ENCODE measurements around the gene TAC4.

Gene TAC4

GRCh38 chr17:49873466-49873865, 25.6 kb upstream of the TAC4 start:
- no peak overlapping the region for H3K27ac ChIP-seq (ENCODE audit: low read length)
- H3K27me3 ChIP-seq (ENCODE audit: control insufficient read depth in 1 of 2, insufficient read depth in 2 of 2, low read length in 2 of 2), result peaks cover 3 to 14% of the 10 kb centered on the region in 2 donors
- H3K9me3 ChIP-seq (ENCODE audit: control insufficient read depth in 2 of 2, low read length in 2 of 2), result no peaks in the 10 kb centered on the region

GRCh38 chr17:49872754-49873377, 25.0 kb upstream of the TAC4 start:
- no peaks in the 10 kb centered on the region for H3K4me1 ChIP-seq (ENCODE audit: control insufficient read depth, insufficient read depth, low read length)
- H3K27me3 ChIP-seq (ENCODE audit: control insufficient read depth in 1 of 2, insufficient read depth in 2 of 2, low read length in 2 of 2), result peaks cover 3 to 11% of the 10 kb centered on the region in 2 donors
- H3K9me3 ChIP-seq (ENCODE audit: control insufficient read depth in 2 of 2, low read length in 2 of 2), result no peaks in the 10 kb centered on the region
- H3K27ac ChIP-seq (ENCODE audit: low read length), result no peak overlapping the region
- no peak overlapping the region for H3K9ac ChIP-seq (ENCODE audit: low read length in 2 of 2)
- H3K36me3 ChIP-seq (ENCODE audit: control insufficient read depth in 2 of 2, insufficient read depth in 2 of 2, low read length in 2 of 2), result no peaks in the 10 kb centered on the region
- H3K4me3 ChIP-seq (ENCODE audit: low read length in 2 of 2), result no peak overlapping the region

More at GRCh38 chr17:49873466-49873865, 25.6 kb upstream of the TAC4 start:
- no peaks in the 10 kb centered on the region for H3K36me3 ChIP-seq (ENCODE audit: control insufficient read depth in 2 of 2, insufficient read depth in 2 of 2, low read length in 2 of 2)
- no peaks in the 10 kb centered on the region for H3K4me1 ChIP-seq (ENCODE audit: control insufficient read depth, insufficient read depth, low read length)
- H3K4me3 ChIP-seq (ENCODE audit: low read length in 2 of 2), result no peak overlapping the region
- no peak overlapping the region for H3K9ac ChIP-seq (ENCODE audit: low read length in 2 of 2)

GRCh38 chr17:49871211-49871610, 23.3 kb upstream of the TAC4 start:
- no peaks in the 10 kb centered on the region for H3K36me3 ChIP-seq (ENCODE audit: control insufficient read depth in 2 of 2, insufficient read depth in 2 of 2, low read length in 2 of 2)
- H3K4me1 ChIP-seq (ENCODE audit: control insufficient read depth, insufficient read depth, low read length), result no peaks in the 10 kb centered on the region
- no peaks in the 10 kb centered on the region for H3K9me3 ChIP-seq (ENCODE audit: control insufficient read depth in 2 of 2, low read length in 2 of 2)
- no peak overlapping the region for H3K9ac ChIP-seq (ENCODE audit: low read length in 2 of 2)
- peaks cover 3 to 11% of the 10 kb centered on the region in 2 donors for H3K27me3 ChIP-seq (ENCODE audit: control insufficient read depth in 1 of 2, insufficient read depth in 2 of 2, low read length in 2 of 2)
- H3K27ac ChIP-seq (ENCODE audit: low read length), result no peak overlapping the region
- no peak overlapping the region for H3K4me3 ChIP-seq (ENCODE audit: low read length in 2 of 2)

GRCh38 chr17:49870298-49870697, 22.4 kb upstream of the TAC4 start:
- no peaks in the 10 kb centered on the region for H3K4me1 ChIP-seq (ENCODE audit: control insufficient read depth, insufficient read depth, low read length)
- H3K4me3 ChIP-seq (ENCODE audit: low read length in 2 of 2), result no peak overlapping the region
- peaks cover 3 to 11% of the 10 kb centered on the region in 2 donors for H3K27me3 ChIP-seq (ENCODE audit: control insufficient read depth in 1 of 2, insufficient read depth in 2 of 2, low read length in 2 of 2)
- H3K36me3 ChIP-seq (ENCODE audit: control insufficient read depth in 2 of 2, insufficient read depth in 2 of 2, low read length in 2 of 2), result no peaks in the 10 kb centered on the region
- no peak overlapping the region for H3K9ac ChIP-seq (ENCODE audit: low read length in 2 of 2)
- H3K9me3 ChIP-seq (ENCODE audit: control insufficient read depth in 2 of 2, low read length in 2 of 2), result no peaks in the 10 kb centered on the region
- H3K27ac ChIP-seq (ENCODE audit: low read length), result no peak overlapping the region

- Histone ChIP-seq H3K4me1 (ENCODE audit: control insufficient read depth, insufficient read depth, low read length) (no peaks in the 10 kb centered on the region), H3K27me3 (ENCODE audit: control insufficient read depth in 1 of 2, insufficient read depth in 2 of 2, low read length in 2 of 2) (peaks cover 3 to 11% of the 10 kb centered on the region in 2 donors), H3K4me3 (ENCODE audit: low read length in 2 of 2) (no peak overlapping the region), H3K9me3 (ENCODE audit: control insufficient read depth in 2 of 2, low read length in 2 of 2) (no peaks in the 10 kb centered on the region), H3K9ac (ENCODE audit: low read length in 2 of 2) (no peak overlapping the region), H3K36me3 (ENCODE audit: control insufficient read depth in 2 of 2, insufficient read depth in 2 of 2, low read length in 2 of 2) (no peaks in the 10 kb centered on the region), H3K27ac (ENCODE audit: low read length) (no peak overlapping the region)
Measured at GRCh38 chr17:49869038-49869374, 21.1 kb upstream of the TAC4 start.

GRCh38 chr17:49866882-49867413, 19.1 kb upstream of the TAC4 start:
- Histone ChIP-seq H3K27ac (ENCODE audit: low read length) (no peak overlapping the region), H3K4me1 (ENCODE audit: control insufficient read depth, insufficient read depth, low read length) (no peaks in the 10 kb centered on the region), H3K4me3 (ENCODE audit: low read length in 2 of 2) (no peak overlapping the region), H3K9me3 (ENCODE audit: control insufficient read depth in 2 of 2, low read length in 2 of 2) (no peaks in the 10 kb centered on the region), H3K36me3 (ENCODE audit: control insufficient read depth in 2 of 2, insufficient read depth in 2 of 2, low read length in 2 of 2) (no peaks in the 10 kb centered on the region), H3K27me3 (ENCODE audit: control insufficient read depth in 1 of 2, insufficient read depth in 2 of 2, low read length in 2 of 2) (peaks cover 6 to 10% of the 10 kb centered on the region in 2 donors), H3K9ac (ENCODE audit: low read length in 2 of 2) (no peak overlapping the region)

GRCh38 chr17:49866019-49866380, 18.1 kb upstream of the TAC4 start:
- H3K4me1 ChIP-seq (ENCODE audit: control insufficient read depth, insufficient read depth, low read length), result no peaks in the 10 kb centered on the region
- no peak overlapping the region for H3K9ac ChIP-seq (ENCODE audit: low read length in 2 of 2)
- H3K36me3 ChIP-seq (ENCODE audit: control insufficient read depth in 2 of 2, insufficient read depth in 2 of 2, low read length in 2 of 2), result no peaks in the 10 kb centered on the region
- no peak overlapping the region for H3K4me3 ChIP-seq (ENCODE audit: low read length in 2 of 2)
- H3K27me3 ChIP-seq (ENCODE audit: control insufficient read depth in 1 of 2, insufficient read depth in 2 of 2, low read length in 2 of 2), result peaks cover 3 to 11% of the 10 kb centered on the region in 2 donors
- no peaks in the 10 kb centered on the region for H3K9me3 ChIP-seq (ENCODE audit: control insufficient read depth in 2 of 2, low read length in 2 of 2)
- no peak overlapping the region for H3K27ac ChIP-seq (ENCODE audit: low read length)

- Histone ChIP-seq H3K4me3 (ENCODE audit: low read length in 2 of 2) (no peak overlapping the region), H3K9ac (ENCODE audit: low read length in 2 of 2) (no peak overlapping the region), H3K27me3 (ENCODE audit: control insufficient read depth in 1 of 2, insufficient read depth in 2 of 2, low read length in 2 of 2) (peaks cover 3 to 9% of the 10 kb centered on the region in 2 donors), H3K9me3 (ENCODE audit: control insufficient read depth in 2 of 2, low read length in 2 of 2) (no peaks in the 10 kb centered on the region), H3K27ac (ENCODE audit: low read length) (no peak overlapping the region), H3K36me3 (ENCODE audit: control insufficient read depth in 2 of 2, insufficient read depth in 2 of 2, low read length in 2 of 2) (no peaks in the 10 kb centered on the region), H3K4me1 (ENCODE audit: control insufficient read depth, insufficient read depth, low read length) (no peaks in the 10 kb centered on the region)
Measured at GRCh38 chr17:49862781-49863331, 15.0 kb upstream of the TAC4 start.

GRCh38 chr17:49861150-49861884, 13.4 kb upstream of the TAC4 start:
- Histone ChIP-seq H3K9me3 (ENCODE audit: control insufficient read depth in 2 of 2, low read length in 2 of 2) (no peaks in the 10 kb centered on the region), H3K9ac (ENCODE audit: low read length in 2 of 2) (no peak overlapping the region), H3K4me3 (ENCODE audit: low read length in 2 of 2) (no peak overlapping the region)

GRCh38 chr17:49859991-49860953, 12.4 kb upstream of the TAC4 start:
- H3K36me3 ChIP-seq (ENCODE audit: control insufficient read depth in 2 of 2, insufficient read depth in 2 of 2, low read length in 2 of 2), result no peaks in the 10 kb centered on the region
- no peaks in the 10 kb centered on the region for H3K4me1 ChIP-seq (ENCODE audit: control insufficient read depth, insufficient read depth, low read length)
- H3K27me3 ChIP-seq (ENCODE audit: control insufficient read depth in 1 of 2, insufficient read depth in 2 of 2, low read length in 2 of 2), result peaks cover 3 to 9% of the 10 kb centered on the region in 2 donors
- H3K9ac ChIP-seq (ENCODE audit: low read length in 2 of 2), result no peak overlapping the region
- H3K27ac ChIP-seq (ENCODE audit: low read length), result no peak overlapping the region
- no peaks in the 10 kb centered on the region for H3K9me3 ChIP-seq (ENCODE audit: control insufficient read depth in 2 of 2, low read length in 2 of 2)
- no peak overlapping the region for H3K4me3 ChIP-seq (ENCODE audit: low read length in 2 of 2)

More at GRCh38 chr17:49861150-49861884, 13.4 kb upstream of the TAC4 start:
- Histone ChIP-seq H3K36me3 (ENCODE audit: control insufficient read depth in 2 of 2, insufficient read depth in 2 of 2, low read length in 2 of 2) (no peaks in the 10 kb centered on the region), H3K27ac (ENCODE audit: low read length) (no peak overlapping the region), H3K27me3 (ENCODE audit: control insufficient read depth in 1 of 2, insufficient read depth in 2 of 2, low read length in 2 of 2) (peaks cover 3 to 9% of the 10 kb centered on the region in 2 donors), H3K4me1 (ENCODE audit: control insufficient read depth, insufficient read depth, low read length) (no peaks in the 10 kb centered on the region)

Measured in stomach smooth muscle (tissue), 2 donors.